Measurements from ENCODE around the gene KPNA4.

The KPNA4 gene

DNA sequence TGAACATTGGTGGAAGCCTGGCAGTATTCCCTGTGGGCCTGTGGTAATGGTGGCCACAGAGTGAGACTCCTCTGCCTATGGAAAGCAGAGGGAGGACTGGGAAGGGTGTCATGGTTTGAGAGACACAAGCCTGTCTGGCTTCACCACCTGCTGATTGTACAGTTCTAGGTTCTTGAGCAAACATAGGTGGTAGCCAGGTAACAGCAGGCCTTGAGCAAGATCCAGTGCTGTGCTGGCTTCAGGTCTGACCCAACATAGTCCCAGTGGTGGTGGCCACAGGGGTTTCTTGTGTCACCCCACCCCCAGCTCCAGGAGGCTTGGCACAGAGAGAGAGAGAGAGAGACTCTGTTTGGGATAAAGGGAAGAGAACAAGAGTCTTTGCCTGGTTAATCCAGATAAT, 22.7 kb upstream of the KPNA4 start:
- no peak for DNase-seq (ENCODE audit: extremely low spot score)
- TF ChIP-seq, protein P1, sequence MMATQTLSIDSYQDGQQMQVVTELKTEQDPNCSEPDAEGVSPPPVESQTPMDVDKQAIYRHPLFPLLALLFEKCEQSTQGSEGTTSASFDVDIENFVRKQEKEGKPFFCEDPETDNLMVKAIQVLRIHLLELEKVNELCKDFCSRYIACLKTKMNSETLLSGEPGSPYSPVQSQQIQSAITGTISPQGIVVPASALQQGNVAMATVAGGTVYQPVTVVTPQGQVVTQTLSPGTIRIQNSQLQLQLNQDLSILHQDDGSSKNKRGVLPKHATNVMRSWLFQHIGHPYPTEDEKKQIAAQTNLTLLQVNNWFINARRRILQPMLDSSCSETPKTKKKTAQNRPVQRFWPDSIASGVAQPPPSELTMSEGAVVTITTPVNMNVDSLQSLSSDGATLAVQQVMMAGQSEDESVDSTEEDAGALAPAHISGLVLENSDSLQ (IDR thresholded peaks at IDR 0.05), result no peak
- TF ChIP-seq LEF1 (IDR thresholded peaks at IDR 0.05; ENCODE audit: borderline replicate concordance) (no peak), SP1 (IDR thresholded peaks at IDR 0.05) (no peak), NFRKB (IDR thresholded peaks at IDR 0.05) (no peak), BHLHE40 (IDR thresholded peaks at IDR 0.05; ENCODE audit: borderline replicate concordance) (no peak)
- ChIA-PET POLR2A (no interaction called here), CTCF (no interaction called here)

DNA sequence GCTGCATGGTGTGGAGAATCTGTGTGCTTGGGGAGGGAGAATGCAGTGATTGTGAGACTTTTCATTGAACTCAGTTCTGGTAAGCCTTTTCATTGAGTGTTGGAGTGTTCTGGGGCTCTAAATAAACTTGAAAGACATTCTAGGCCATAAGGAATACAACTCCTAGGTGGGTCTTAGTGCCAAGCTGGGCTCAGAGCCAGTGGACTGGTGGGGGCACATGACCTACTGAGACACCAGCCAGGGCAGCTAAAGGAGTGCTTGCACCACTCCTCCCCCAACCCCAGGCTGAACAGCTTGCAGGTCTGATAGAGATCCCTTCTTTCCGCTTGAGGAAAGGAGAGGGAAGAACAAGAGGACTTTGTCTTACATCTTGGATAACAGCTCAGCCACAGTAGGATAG, 21.7 kb upstream of the KPNA4 start:
- no peak for DNase-seq (ENCODE audit: extremely low spot score)
- TF ChIP-seq FOXK2 (IDR thresholded peaks at IDR 0.05) (no peak), TARDBP (IDR thresholded peaks at IDR 0.05) (no peak), ZNF384 (IDR thresholded peaks at IDR 0.05) (no peak), FOXA1 (IDR thresholded peaks at IDR 0.05) (no peak), L3MBTL2 (conservative IDR thresholded peaks at IDR 0.05) (no peak), SUZ12 (IDR thresholded peaks at IDR 0.05) (no peak), CTBP1 (IDR thresholded peaks at IDR 0.05; ENCODE audit: borderline replicate concordance) (no peak), SP1 (IDR thresholded peaks at IDR 0.05) (no peak)
- TF ChIP-seq, protein P1 (IDR thresholded peaks at IDR 0.05), result no peak
- POLR2A ChIA-PET, result no interaction called here
- CTCF ChIA-PET, result no interaction called here

GRCh38 chr3:160586679-160587078, 21.3 kb upstream of the KPNA4 start:
- no peak for DNase-seq (ENCODE audit: extremely low spot score)
- TF ChIP-seq CTBP1 (IDR thresholded peaks at IDR 0.05; ENCODE audit: borderline replicate concordance) (no peak), L3MBTL2 (conservative IDR thresholded peaks at IDR 0.05) (no peak), FOXK2 (IDR thresholded peaks at IDR 0.05) (no peak), LEF1 (IDR thresholded peaks at IDR 0.05; ENCODE audit: borderline replicate concordance) (no peak), ARNT (IDR thresholded peaks at IDR 0.05) (no peak), FOXM1 (IDR thresholded peaks at IDR 0.05; ENCODE audit: borderline replicate concordance) (no peak), BHLHE40 (IDR thresholded peaks at IDR 0.05; ENCODE audit: borderline replicate concordance) (no peak), ELF4 (IDR thresholded peaks at IDR 0.05) (no peak), HDGF (IDR thresholded peaks at IDR 0.05; ENCODE audit: borderline replicate concordance) (no peak), SP1 (IDR thresholded peaks at IDR 0.05) (no peak), NFRKB (IDR thresholded peaks at IDR 0.05) (no peak), SUZ12 (IDR thresholded peaks at IDR 0.05) (no peak)
- TF ChIP-seq, protein P1 (IDR thresholded peaks at IDR 0.05), result no peak
- ChIA-PET POLR2A (no interaction called here), CTCF (no interaction called here)

DNA sequence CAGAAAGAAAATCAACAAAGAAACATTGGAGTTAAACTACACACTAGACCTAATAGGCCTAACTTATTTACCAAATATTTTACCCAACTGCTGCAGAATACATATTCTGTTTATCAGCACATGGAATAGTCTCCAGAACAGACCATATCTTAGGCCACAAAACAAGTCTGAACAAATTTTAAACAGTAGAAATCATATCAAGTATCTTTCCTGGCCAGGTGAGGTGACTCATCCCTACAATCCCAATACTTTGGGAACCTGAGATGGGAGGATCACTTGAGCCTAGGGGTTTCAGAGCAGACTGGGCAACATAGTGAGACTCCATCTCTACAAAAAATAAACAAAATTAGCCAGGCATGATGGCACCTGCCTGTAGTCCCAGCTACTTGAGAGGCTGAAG, 18.1 kb upstream of the KPNA4 start:
- ChIA-PET CTCF (no interaction called here), POLR2A (no interaction called here)
- TF ChIP-seq FOXA1 (IDR thresholded peaks at IDR 0.05), result no peak
- TF ChIP-seq CTBP1 (IDR thresholded peaks at IDR 0.05; ENCODE audit: borderline replicate concordance), result no peak
- no peak for TF ChIP-seq SUZ12 (IDR thresholded peaks at IDR 0.05)
- no peak for TF ChIP-seq SP1 (IDR thresholded peaks at IDR 0.05)
- TF ChIP-seq NFRKB (IDR thresholded peaks at IDR 0.05), result no peak
- TF ChIP-seq, protein P1 (IDR thresholded peaks at IDR 0.05), result no peak
- TF ChIP-seq ZNF384 (IDR thresholded peaks at IDR 0.05), result no peak
- TF ChIP-seq L3MBTL2 (conservative IDR thresholded peaks at IDR 0.05), result no peak
- no peak for TF ChIP-seq HDGF (IDR thresholded peaks at IDR 0.05; ENCODE audit: borderline replicate concordance)
- no peak for DNase-seq (ENCODE audit: extremely low spot score)

DNA sequence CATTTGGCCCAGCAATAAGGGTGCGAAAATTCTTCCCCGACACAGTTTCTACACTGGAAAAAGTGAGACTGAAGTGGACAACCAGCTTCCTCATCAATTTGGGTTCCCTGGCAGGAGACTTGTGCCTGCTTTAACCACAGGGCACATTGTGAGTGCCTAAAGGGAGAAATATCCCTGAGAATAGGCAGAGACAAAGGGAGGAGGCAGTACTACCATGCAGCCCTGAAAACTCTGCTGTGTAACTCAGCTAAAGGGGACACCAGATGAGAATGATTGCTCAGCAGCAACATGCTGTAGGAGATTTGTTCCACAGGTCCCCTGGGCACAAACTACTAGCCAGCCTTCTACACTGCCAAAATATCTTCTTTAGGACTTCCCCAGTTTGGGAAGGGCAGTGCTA, 15.6 kb upstream of the KPNA4 start:
- CTCF ChIA-PET, result no interaction called here
- TF ChIP-seq FOXK2 (IDR thresholded peaks at IDR 0.05) (no peak), TARDBP (IDR thresholded peaks at IDR 0.05) (no peak), HDGF (IDR thresholded peaks at IDR 0.05; ENCODE audit: borderline replicate concordance) (no peak), SP1 (IDR thresholded peaks at IDR 0.05) (no peak), L3MBTL2 (conservative IDR thresholded peaks at IDR 0.05) (no peak), ARNT (IDR thresholded peaks at IDR 0.05) (no peak), NFRKB (IDR thresholded peaks at IDR 0.05) (no peak), CTBP1 (IDR thresholded peaks at IDR 0.05; ENCODE audit: borderline replicate concordance) (no peak), SUZ12 (IDR thresholded peaks at IDR 0.05) (no peak), ZNF384 (IDR thresholded peaks at IDR 0.05) (no peak), LEF1 (IDR thresholded peaks at IDR 0.05; ENCODE audit: borderline replicate concordance) (no peak), ELF4 (IDR thresholded peaks at IDR 0.05) (no peak), FOXA1 (IDR thresholded peaks at IDR 0.05) (no peak), BHLHE40 (IDR thresholded peaks at IDR 0.05; ENCODE audit: borderline replicate concordance) (no peak)
- TF ChIP-seq, protein P1 (IDR thresholded peaks at IDR 0.05), result no peak
- POLR2A ChIA-PET, result no interaction called here
- no peak for DNase-seq (ENCODE audit: extremely low spot score)
